ENCODE measurements around the gene WNT5B.

DNA sequence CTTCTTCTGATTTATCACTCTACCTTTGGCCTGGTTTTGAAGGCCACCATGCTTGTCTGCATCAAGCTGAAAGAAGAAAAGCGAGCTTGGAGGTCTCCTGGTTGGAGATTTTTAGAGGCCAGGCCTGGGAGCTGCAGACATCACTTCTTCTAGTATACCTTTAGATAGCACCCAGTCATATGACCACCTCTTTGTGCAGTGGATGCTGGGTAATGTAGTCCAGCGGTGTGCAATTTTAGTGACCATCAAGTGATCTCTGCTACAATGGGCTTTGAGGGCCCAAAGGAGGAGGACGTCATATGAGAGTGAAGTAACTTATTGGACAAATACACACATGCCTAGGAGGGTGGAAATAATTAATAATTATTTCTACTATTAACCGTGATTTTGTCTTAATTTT is 15.2 kb upstream of the WNT5B start:
- no peak for TF ChIP-seq GATA2 (IDR thresholded peaks at IDR 0.05; ENCODE audit: low read depth, low read length)
- TF ChIP-seq GATA3 (IDR thresholded peaks at IDR 0.05; ENCODE audit: low read depth, low read length), result no peak
